ENCODE results near the gene SELENOM. TPM values are rescaled to one million over a fixed set of nuclear protein-coding genes. Genes with fewer than 3 reads are reported as not detected.

Gene SELENOM
- total RNA-seq, 1 donor: 152 TPM

- TF ChIP-seq CTCF (IDR thresholded peaks at IDR 0.05; ENCODE audit: insufficient read depth, low read depth, low read length): peak; percentile 99
- peak; percentile 82 for DNase-seq (ENCODE audit: low read depth)
Observed at GRCh38 chr22:31148953-31149627, 41.7 kb upstream of the SELENOM start.

GRCh38 chr22:31148488-31148887, 41.1 kb upstream of the SELENOM start:
- no peak overlapping the region for H3K4me3 ChIP-seq (ENCODE audit: low read depth, low read length)
- no peak for TF ChIP-seq CTCF (IDR thresholded peaks at IDR 0.05; ENCODE audit: insufficient read depth, low read depth, low read length)
- no peak for DNase-seq (ENCODE audit: low read depth)

More at GRCh38 chr22:31148953-31149627, 41.7 kb upstream of the SELENOM start:
- no peak overlapping the region for H3K4me3 ChIP-seq (ENCODE audit: low read depth, low read length)

GRCh38 chr22:31144223-31144622, 36.9 kb upstream of the SELENOM start:
- peak; percentile 37 for DNase-seq (ENCODE audit: low read depth)
- H3K4me3 ChIP-seq (ENCODE audit: low read depth, low read length): no peak overlapping the region
- TF ChIP-seq CTCF (IDR thresholded peaks at IDR 0.05; ENCODE audit: insufficient read depth, low read depth, low read length): no peak

- no peak overlapping the region for H3K4me3 ChIP-seq (ENCODE audit: low read depth, low read length)
- no peak for TF ChIP-seq CTCF (IDR thresholded peaks at IDR 0.05; ENCODE audit: insufficient read depth, low read depth, low read length)
- DNase-seq (ENCODE audit: low read depth): no peak
Observed at GRCh38 chr22:31143537-31143936, 36.2 kb upstream of the SELENOM start.

- no peak for DNase-seq (ENCODE audit: low read depth)
- TF ChIP-seq CTCF (IDR thresholded peaks at IDR 0.05; ENCODE audit: insufficient read depth, low read depth, low read length): no peak
- H3K4me3 ChIP-seq (ENCODE audit: low read depth, low read length): no peak overlapping the region
Observed at GRCh38 chr22:31143038-31143437, 35.7 kb upstream of the SELENOM start.

- no peak for TF ChIP-seq CTCF (IDR thresholded peaks at IDR 0.05; ENCODE audit: insufficient read depth, low read depth, low read length)
- H3K4me3 ChIP-seq (ENCODE audit: low read depth, low read length): no peak overlapping the region
- no peak for DNase-seq (ENCODE audit: low read depth)
Observed at GRCh38 chr22:31142285-31142684, 34.9 kb upstream of the SELENOM start.

GRCh38 chr22:31141551-31141950, 34.2 kb upstream of the SELENOM start:
- TF ChIP-seq CTCF (IDR thresholded peaks at IDR 0.05; ENCODE audit: insufficient read depth, low read depth, low read length): no peak
- no peak for DNase-seq (ENCODE audit: low read depth)
- no peak overlapping the region for H3K4me3 ChIP-seq (ENCODE audit: low read depth, low read length)
